Stimulated activated CD8-positive, alpha-beta memory T cell treated with anti-CD3 and anti-CD28 coated beads, Interleukin-12 subunit alpha, Interleukin-12 subunit beta, amount 100 ng/mL, for 4 hours (primary cell): Measurements from ENCODE around the gene LCK.
A peak's percentile ranks its signal among the peaks of the same experiment; 100 is the strongest.
"Not testable (repeated sequence)": the region's sequence is repeated elsewhere in the genome, so short reads cannot be mapped to it uniquely, and the experiment has no call there.

ENCODE experiments used
- DNase-seq: peaks from one replicate; pipeline ENCODE4 v3.0.0-alpha.2; 2020; ENCODE audit warnings: low read depth

Gene LCK

GRCh38 chr1:32240140-32240951 is 10.7 kb upstream of the LCK start:
- DNase-seq, result peak; percentile 30

- peak; percentile 10 for DNase-seq
These were observed 9.9 kb upstream of the LCK start for GRCh38 chr1:32241001-32241763.

GRCh38 chr1:32242341-32242851 is 8.7 kb upstream of the LCK start:
- no peak for DNase-seq

GRCh38 chr1:32246888-32247273 is 4.2 kb upstream of the LCK start, which contains the start of gene FAM167B:
Gene FAM167B (plus strand): TSS chr1:32247222. CDS start chr1:32247422, 200 bp downstream.
- no peak for DNase-seq

- no peak for DNase-seq
These were observed 3.6 kb upstream of the LCK start for GRCh38 chr1:32247452-32247851.

GRCh38 chr1:32247983-32248889 is 2.8 kb upstream of the LCK start:
- DNase-seq, result peak; percentile 58

- DNase-seq, result peak; percentile 68
These were observed 1.1 kb upstream of the LCK start for GRCh38 chr1:32249831-32250525.

GRCh38 chr1:32255072-32256071 is 4.3 kb downstream of the LCK start:
- no peak for DNase-seq

GRCh38 chr1:32256473-32257226 is 5.6 kb downstream of the LCK start:
- DNase-seq, result no peak

- DNase-seq, result no peak
These were observed 6.1 kb downstream of the LCK start for GRCh38 chr1:32257227-32257508.

GRCh38 chr1:32263236-32263593 is 12.2 kb downstream of the LCK start:
- not testable (repeated sequence) for DNase-seq

GRCh38 chr1:32263744-32264143 is 12.7 kb downstream of the LCK start:
- no peak for DNase-seq

GRCh38 chr1:32265846-32266245 is 14.8 kb downstream of the LCK start:
- DNase-seq, result no peak

- DNase-seq, result no peak
These were observed 16.0 kb downstream of the LCK start for GRCh38 chr1:32266921-32267591.

- DNase-seq, result no peak
These were observed 18.7 kb downstream of the LCK start for GRCh38 chr1:32269744-32270143.

- DNase-seq, result no peak
These were observed 21.7 kb downstream of the LCK start for GRCh38 chr1:32272557-32273390.

- peak; percentile 71 for DNase-seq
These were observed 22.5 kb downstream of the LCK start for GRCh38 chr1:32273391-32274208.
